NB4 (cell line): ENCODE measurements around the gene DSCAML1.

Experiments
- DNase-seq: peaks from one replicate; pipeline ENCODE4 v3.0.0; 2010; ENCODE audit warnings: low read depth
- H3K4me3 ChIP-seq: one replicate; pipeline ENCODE4 v1.5.1; 2011; ENCODE audit warnings: mild to moderate bottlenecking, low read depth, low read length, moderate library complexity
- CTCF ChIP-seq: IDR thresholded peaks from one replicate; pipeline ENCODE4 v1.5.1; 2012; ENCODE audit warnings: low read depth, low read length
- MAX ChIP-seq: IDR thresholded peaks from 2 replicates; pipeline ENCODE4 v1.6.1; 2011; ENCODE audit warnings: low read depth, low read length
- MYC ChIP-seq: IDR thresholded peaks from 2 replicates; pipeline ENCODE4 v1.6.1; 2011; ENCODE audit warnings: low read depth, low read length
- POLR2A ChIP-seq: IDR thresholded peaks from 2 replicates; pipeline ENCODE4 v1.6.1; 2011; ENCODE audit warnings: mild to moderate bottlenecking; ENCODE audit not compliant: insufficient read length; ENCODE audit errors: extremely low read depth

DSCAML1 gene

GRCh38 chr11:117444711-117445658 lies 352.0 kb downstream of the DSCAML1 start:
- H3K4me3 ChIP-seq = no peak overlapping the region
- TF ChIP-seq MAX (no peak), POLR2A (no peak), CTCF (no peak), MYC (no peak)
- DNase-seq = no peak

GRCh38 chr11:117444256-117444655 lies 352.8 kb downstream of the DSCAML1 start:
- H3K4me3 ChIP-seq = no peak overlapping the region
- no peak for DNase-seq
- TF ChIP-seq POLR2A (no peak), CTCF (no peak), MAX (no peak)

- TF ChIP-seq CTCF (peak; percentile 58), MAX (0 out of 2 replicates have a peak, but pooled peaks have one; percentile 8), POLR2A (no peak), MYC (no peak)
- no peak overlapping the region for H3K4me3 ChIP-seq
- peak; percentile 53 for DNase-seq
These were observed 353.5 kb downstream of the DSCAML1 start for GRCh38 chr11:117443266-117444186.

- TF ChIP-seq MYC (no peak), CTCF (no peak), MAX (no peak), POLR2A (no peak)
- no peak for DNase-seq
- no peak overlapping the region for H3K4me3 ChIP-seq
These were observed 354.2 kb downstream of the DSCAML1 start for GRCh38 chr11:117442869-117443239.

- DNase-seq = no peak
- no peak overlapping the region for H3K4me3 ChIP-seq
- no peak for TF ChIP-seq POLR2A
- no peak for TF ChIP-seq CTCF
These were observed 354.8 kb downstream of the DSCAML1 start for GRCh38 chr11:117442049-117442868.
